ENCODE measurements around the gene RABGEF1. TPM values are rescaled to one million over a fixed set of nuclear protein-coding genes. Genes with fewer than 3 reads are reported as not detected.

The RABGEF1 gene
- 24.7 and 29.4 TPM in 2 replicates for total RNA-seq

DNA sequence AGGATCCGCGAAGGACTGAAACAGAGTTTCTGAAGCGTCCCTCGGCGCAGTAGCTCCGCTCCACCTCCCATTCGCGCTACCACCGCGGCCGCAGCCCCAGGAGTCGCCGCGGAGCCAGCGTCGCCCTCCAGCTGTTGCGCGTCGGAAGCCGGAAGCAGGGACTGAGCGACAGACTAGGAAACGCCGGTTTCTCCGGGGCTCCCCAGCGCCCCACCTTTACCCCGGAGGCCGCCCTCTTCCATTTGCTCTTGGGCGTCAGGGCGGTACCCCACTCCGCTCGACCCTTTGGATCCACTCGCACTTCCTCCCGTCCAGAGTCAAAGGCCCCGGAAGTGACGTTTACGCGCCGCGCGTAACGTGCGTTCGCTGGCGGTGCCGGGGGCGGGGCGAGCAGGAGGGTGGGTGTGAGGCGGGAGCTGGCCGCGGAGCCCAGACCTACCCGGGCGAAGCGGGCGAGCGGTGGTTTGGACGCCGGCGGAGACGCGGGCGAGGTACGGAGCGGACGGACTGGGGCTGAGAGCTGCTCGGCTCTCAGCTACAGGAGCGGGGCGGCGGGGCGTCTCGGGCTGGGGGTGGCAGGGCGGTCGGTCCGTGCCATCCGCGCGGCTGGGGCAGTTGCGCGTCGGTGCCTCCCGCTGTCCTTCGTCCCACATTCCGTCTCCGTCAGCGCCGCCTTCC is at the start of gene RABGEF1:
Gene RABGEF1, plus strand, starts transcription at position 432 of the 678 bp plus-strand sequence. CDS start 31,167 bp downstream, outside the sequence.

Other genes starting within 250 kb of the RABGEF1 start
- 6.3 and 9.0 TPM in 2 replicates for gene KCTD7, start 111.9 kb upstream of the RABGEF1 start, total RNA-seq
- gene TMEM248, start 180.5 kb downstream of the RABGEF1 start, total RNA-seq: 91.2 and 127 TPM in 2 replicates